ENCODE results near the gene NECAB2.

- no peak for TF ChIP-seq POLR2A (IDR thresholded peaks at IDR 0.05; ENCODE audit: low read length)
- TF ChIP-seq GATA1 (IDR thresholded peaks at IDR 0.05; ENCODE audit: low read depth, low read length) = no peak
These were observed 81.5 kb downstream of the NECAB2 start for GRCh38 chr16:84049403-84050060.

All from erythroblast (primary cell).